MM.1S (cell line): Measurements from ENCODE around the gene RHOF.

Source experiments
- DNase-seq: peaks from one replicate; pipeline ENCODE4 v3.0.0-alpha.2; 2015
- H2AFZ ChIP-seq: fragments of 300-600 bp; sonication (generic); 2 replicates; pipeline ENCODE4 v1.6.0; 2016; ENCODE audit warnings: antibody characterized with exemption, low read length
- H3F3A ChIP-seq: fragments of 300-600 bp; sonication (generic); 2 replicates; pipeline ENCODE4 v1.6.1; 2016; ENCODE audit warnings: mild to moderate bottlenecking, antibody characterized with exemption, low read length, moderate library complexity, mixed read lengths; ENCODE audit not compliant: insufficient read depth
- H3K27ac ChIP-seq: fragments of 300-600 bp; sonication (generic); 2 replicates; pipeline ENCODE4 v1.5.1; 2016; ENCODE audit warnings: mild to moderate bottlenecking, low read length
- H3K27me3 ChIP-seq: fragments of 300-600 bp; sonication (generic); replicated peaks from 2 replicates; pipeline ENCODE4 v1.6.0; 2016; ENCODE audit warnings: low read length; ENCODE audit not compliant: insufficient read depth
- H3K36me3 ChIP-seq: fragments of 300-600 bp; sonication (generic); replicated peaks from 2 replicates; pipeline ENCODE4 v1.6.1; 2016; ENCODE audit warnings: mild to moderate bottlenecking, low read length, mixed read lengths; ENCODE audit not compliant: insufficient read depth
- H3K4me1 ChIP-seq: fragments of 300-600 bp; sonication (generic); 2 replicates; pipeline ENCODE4 v1.6.1; 2016; ENCODE audit warnings: low read length, mixed read lengths
- H3K4me2 ChIP-seq: fragments of 300-600 bp; sonication (generic); 2 replicates; pipeline ENCODE4 v1.6.0; 2016; ENCODE audit warnings: low read depth, low read length
- H3K4me3 ChIP-seq: fragments of 300-600 bp; sonication (generic); 2 replicates; pipeline ENCODE4 v1.5.1; 2016; ENCODE audit warnings: low read length, mixed read lengths
- H3K79me2 ChIP-seq: fragments of 300-600 bp; sonication (generic); 2 replicates; pipeline ENCODE4 v1.6.1; 2016; ENCODE audit warnings: mixed run types, low read length, mixed read lengths
- H3K9ac ChIP-seq: fragments of 300-600 bp; sonication (generic); 2 replicates; pipeline ENCODE4 v1.6.1; 2016; ENCODE audit warnings: low read length, mixed read lengths
- H3K9me2 ChIP-seq: fragments of 300-600 bp; sonication (generic); replicated peaks from 2 replicates; pipeline ENCODE4 v1.6.1; 2016; ENCODE audit warnings: mild to moderate bottlenecking, low read length, mixed read lengths; ENCODE audit not compliant: insufficient read depth
- H3K9me3 ChIP-seq: fragments of 300-600 bp; sonication (generic); replicated peaks from 2 replicates; pipeline ENCODE4 v1.6.1; 2016; ENCODE audit warnings: mild to moderate bottlenecking, low read length, mixed read lengths; ENCODE audit not compliant: insufficient read depth
- H4K20me1 ChIP-seq: fragments of 300-600 bp; sonication (generic); 2 replicates; pipeline ENCODE4 v1.6.1; 2016; ENCODE audit warnings: mild to moderate bottlenecking, low read length, moderate library complexity, mixed read lengths; ENCODE audit not compliant: insufficient read depth
- CTCF ChIP-seq: fragments of 300-600 bp; sonication (generic); IDR thresholded peaks from 2 replicates; pipeline ENCODE4 v1.5.1; 2016; ENCODE audit warnings: antibody characterized with exemption, low read length, mixed read lengths
- EZH2 ChIP-seq: fragments of 300-600 bp; sonication (generic); optimal IDR thresholded peaks from 2 replicates; pipeline ENCODE3; 2017; ENCODE audit warnings: low read depth, mild to moderate bottlenecking, antibody characterized with exemption, low read length, mixed read lengths
- EZH2phosphoT487 ChIP-seq: fragments of 300-600 bp; sonication (generic); IDR thresholded peaks from 2 replicates; pipeline ENCODE4 v1.6.1; 2018; ENCODE audit warnings: antibody characterized with exemption, low read length

Gene RHOF

GRCh38 chr12:121740847-121741246 is 52.6 kb downstream of the RHOF start:
- Histone ChIP-seq H3K9me3 (no peaks in the 10 kb centered on the region), H3K4me2 (no peak overlapping the region), H3K27me3 (no peaks in the 10 kb centered on the region), H3K79me2 (no peaks in the 10 kb centered on the region), H3K4me3 (no peak overlapping the region), H2AFZ (no peak overlapping the region), H3K9ac (no peak overlapping the region), H3F3A (no peaks in the 10 kb centered on the region), H3K9me2 (no peaks in the 10 kb centered on the region), H3K36me3 (no peaks in the 10 kb centered on the region), H3K4me1 (no peaks in the 10 kb centered on the region), H3K27ac (no peak overlapping the region), H4K20me1 (no peaks in the 10 kb centered on the region)
- no peak for DNase-seq
- TF ChIP-seq CTCF (no peak), EZH2phosphoT487 (no peak), EZH2 (no peak)

GRCh38 chr12:121738340-121738858 is 55.1 kb downstream of the RHOF start:
- H4K20me1 ChIP-seq: no peaks in the 10 kb centered on the region
- no peaks in the 10 kb centered on the region for H3K36me3 ChIP-seq
- H3F3A ChIP-seq: no peaks in the 10 kb centered on the region
- H3K9me3 ChIP-seq: no peaks in the 10 kb centered on the region
- H3K4me1 ChIP-seq: no peaks in the 10 kb centered on the region
- no peak overlapping the region for H3K9ac ChIP-seq
- H2AFZ ChIP-seq: no peak overlapping the region
- TF ChIP-seq EZH2 (no peak), CTCF (no peak), EZH2phosphoT487 (no peak)
- H3K27me3 ChIP-seq: no peaks in the 10 kb centered on the region
- no peak overlapping the region for H3K27ac ChIP-seq
- H3K4me2 ChIP-seq: no peak overlapping the region
- H3K9me2 ChIP-seq: no peaks in the 10 kb centered on the region
- no peaks in the 10 kb centered on the region for H3K79me2 ChIP-seq
- H3K4me3 ChIP-seq: no peak overlapping the region
- DNase-seq: no peak

GRCh38 chr12:121733849-121734248 is 59.6 kb downstream of the RHOF start:
- H3K4me3 ChIP-seq: no peak overlapping the region
- no peaks in the 10 kb centered on the region for H3K9me2 ChIP-seq
- no peak overlapping the region for H2AFZ ChIP-seq
- H3K4me2 ChIP-seq: no peak overlapping the region
- H3F3A ChIP-seq: no peaks in the 10 kb centered on the region
- H3K27me3 ChIP-seq: no peaks in the 10 kb centered on the region
- H3K4me1 ChIP-seq: no peaks in the 10 kb centered on the region
- H3K36me3 ChIP-seq: no peaks in the 10 kb centered on the region
- no peaks in the 10 kb centered on the region for H3K79me2 ChIP-seq
- no peak for TF ChIP-seq EZH2
- TF ChIP-seq EZH2phosphoT487: no peak
- TF ChIP-seq CTCF: no peak
- H3K27ac ChIP-seq: no peak overlapping the region
- no peaks in the 10 kb centered on the region for H4K20me1 ChIP-seq
- no peak overlapping the region for H3K9ac ChIP-seq
- no peaks in the 10 kb centered on the region for H3K9me3 ChIP-seq
- DNase-seq: no peak
